Body of pancreas (tissue), 4 donors: Measurements from ENCODE around the gene YKT6.

Source experiments
- CTCF ChIP-seq, 7 experiments: fragments of 450-650 bp in 4 of 7; fragments of 200-600 bp in 3 of 7; sonication (generic) in 3 of 7; IDR thresholded peaks; one replicate each; pipeline ENCODE4 v1.5.1; 2016 to 2019; ENCODE audit warnings: antibody characterized with exemption in 7 of 7
- POLR2A ChIP-seq, 3 donors: fragments of 450-650 bp; IDR thresholded peaks; one replicate each; pipeline ENCODE4 v1.6.1; 2016; ENCODE audit warnings: antibody characterized with exemption in 3 of 3, mild to moderate bottlenecking in 2 of 3

- TF ChIP-seq CTCF (IDR thresholded peaks at IDR 0.05), result no peak
- no peak for TF ChIP-seq POLR2A (IDR thresholded peaks at IDR 0.05)
Measured at GRCh38 chr7:44175730-44176129, 25.0 kb upstream of the YKT6 start.
